Measurements from ENCODE around the gene CFAP141.

Gene CFAP141

GRCh38 chr1:154207262-154207661, 1.1 kb upstream of the CFAP141 start:
- no peak for DNase-seq

- peak; percentile 57 for DNase-seq
These were observed 355 bp downstream of the CFAP141 start for GRCh38 chr1:154205778-154206177.

GRCh38 chr1:154199563-154199879, 6.6 kb downstream of the CFAP141 start:
- DNase-seq, result no peak

DNA sequence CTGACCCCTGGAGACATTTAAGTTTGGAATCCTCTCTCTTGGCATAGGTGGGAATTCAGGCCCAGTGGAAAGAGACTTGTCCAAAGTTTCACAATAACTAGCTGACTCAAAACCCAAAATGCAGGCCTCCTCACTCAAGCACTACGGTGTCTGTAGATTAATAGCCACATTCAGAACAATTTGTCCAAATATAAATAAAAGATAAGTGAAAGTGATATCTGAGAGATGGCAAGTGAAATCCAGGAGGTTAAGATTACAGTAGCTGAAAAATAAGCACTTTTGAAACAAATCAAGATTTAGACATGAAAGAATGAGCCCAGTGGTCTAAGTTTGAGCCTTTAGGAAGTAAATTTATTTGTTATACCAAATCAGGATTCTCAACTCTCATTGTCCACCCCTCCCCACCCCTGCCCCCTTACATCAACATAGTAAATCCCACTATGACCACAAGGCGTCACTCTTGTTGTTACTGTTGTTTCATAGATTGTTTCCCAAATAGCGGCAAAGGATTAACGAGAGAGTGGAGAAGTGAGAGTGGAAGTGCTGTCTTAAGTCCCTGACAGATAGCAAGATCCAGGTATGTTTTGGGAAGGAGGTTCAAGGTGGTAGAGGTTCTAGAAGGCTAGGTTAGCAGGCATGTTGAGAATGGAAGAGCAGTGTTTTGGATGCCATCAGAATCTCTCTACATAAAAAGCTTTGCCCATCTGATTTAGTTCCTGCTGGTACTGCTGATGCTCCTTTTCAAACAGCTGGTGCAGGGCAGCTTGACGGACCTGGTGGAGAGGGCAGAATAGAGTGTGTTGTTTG, 7.2 kb downstream of the CFAP141 start:
- peak; percentile 32 for DNase-seq

- DNase-seq, result no peak
These were observed 12.3 kb downstream of the CFAP141 start for GRCh38 chr1:154193821-154194220.

DNA sequence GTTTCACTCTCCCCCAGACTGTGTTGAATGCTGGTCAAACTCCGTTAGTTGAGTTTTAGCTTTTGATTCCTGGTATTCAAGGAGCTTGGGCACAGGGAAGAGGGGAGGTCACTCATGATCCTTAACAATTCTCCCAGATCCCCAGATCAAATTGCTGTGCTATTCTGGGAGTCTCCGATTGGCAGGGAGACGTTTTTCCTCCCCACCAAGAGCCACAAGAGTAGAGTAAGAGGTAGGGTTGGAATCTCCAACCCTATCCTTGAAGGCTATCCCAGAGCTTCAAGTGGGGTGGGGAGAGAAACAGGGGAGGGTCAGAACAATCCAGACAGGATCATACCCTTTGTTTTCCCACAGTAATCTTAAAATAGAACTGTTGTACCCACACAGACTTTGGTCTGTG, 13.7 kb downstream of the CFAP141 start:
- DNase-seq, result no peak

DNA sequence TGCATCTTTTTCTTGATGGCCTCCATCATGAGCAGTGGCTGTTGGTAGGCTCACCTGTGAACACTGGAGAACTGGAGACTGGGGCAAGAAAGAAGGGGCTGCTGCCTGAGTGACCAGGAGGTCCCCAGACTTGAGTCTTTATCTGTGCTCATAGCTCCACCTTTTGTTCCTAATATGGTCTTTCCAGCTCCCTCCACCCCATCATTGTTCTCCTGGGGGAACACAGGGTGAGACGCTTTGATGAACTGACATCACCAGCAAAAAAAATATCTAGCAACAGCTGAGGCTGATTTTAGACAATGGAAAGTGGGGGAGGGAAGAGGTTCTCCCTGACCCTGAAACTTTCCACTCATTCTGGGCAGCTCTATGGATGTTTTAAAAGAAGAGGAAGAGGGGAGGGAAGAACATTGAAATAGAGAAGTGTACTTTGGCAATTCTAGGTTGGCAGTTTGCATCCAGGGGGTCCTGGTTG, 14.1 kb downstream of the CFAP141 start, which contains the start of gene TPM3:
TPM3 (minus strand) TSS at position 111 of the 472 bp plus-strand sequence; CDS start at position 29, 82 bp downstream.
- no peak for DNase-seq

DNA sequence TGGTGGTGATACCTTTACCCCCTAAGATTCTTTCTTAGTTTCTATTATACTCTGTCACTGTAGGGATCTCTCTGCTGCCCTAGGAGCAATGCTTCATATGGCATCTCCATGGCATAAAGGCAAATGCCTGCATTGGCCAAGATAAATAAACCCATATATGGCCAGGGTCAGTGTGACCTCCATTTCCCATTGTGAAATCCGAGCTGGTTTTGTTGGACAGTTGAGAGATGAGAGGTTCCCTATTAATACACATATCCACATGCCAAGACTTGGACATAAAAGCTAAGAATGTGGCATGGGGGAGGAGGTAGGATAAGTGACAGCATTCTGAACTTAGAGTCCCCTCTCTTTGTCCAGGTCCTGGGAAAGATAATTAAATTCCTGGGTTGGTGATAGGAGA, 15.6 kb downstream of the CFAP141 start:
- no peak for DNase-seq

DNA sequence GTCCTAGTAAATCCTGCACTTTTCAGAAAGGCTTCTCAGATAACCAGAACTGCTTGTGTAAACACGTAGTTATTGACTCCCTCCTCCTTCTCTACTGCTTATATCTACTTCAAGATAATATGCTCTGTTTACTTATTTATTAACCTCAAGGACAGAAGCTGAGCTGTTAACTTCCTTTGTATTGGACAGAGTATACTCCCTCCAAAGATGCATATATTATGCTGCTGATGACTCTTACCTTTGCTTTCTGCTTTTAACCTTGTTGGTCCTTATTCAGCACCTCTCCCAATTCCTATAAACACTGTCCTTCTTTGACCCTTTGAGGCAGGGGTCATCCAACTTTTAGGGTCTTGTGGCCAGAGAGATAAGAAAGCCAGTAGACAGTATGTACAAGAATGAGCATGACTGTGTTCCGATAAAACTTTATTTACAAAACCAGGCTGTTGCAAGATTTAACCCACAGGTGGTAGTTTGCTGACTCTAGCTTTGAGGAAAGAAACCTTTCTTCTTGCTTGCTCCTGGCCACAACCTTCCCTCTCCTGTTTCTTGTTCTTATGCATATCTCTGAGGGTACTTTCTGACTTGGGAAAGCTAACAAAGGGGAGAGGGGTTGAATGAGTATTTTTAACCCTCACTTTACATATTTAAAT, 19.2 kb downstream of the CFAP141 start:
- DNase-seq, result no peak

GRCh38 chr1:154186177-154186576, 20.0 kb downstream of the CFAP141 start:
- DNase-seq, result peak; percentile 84

- peak; percentile 97 for DNase-seq
These were observed 22.9 kb downstream of the CFAP141 start for GRCh38 chr1:154183046-154183915.

DNA sequence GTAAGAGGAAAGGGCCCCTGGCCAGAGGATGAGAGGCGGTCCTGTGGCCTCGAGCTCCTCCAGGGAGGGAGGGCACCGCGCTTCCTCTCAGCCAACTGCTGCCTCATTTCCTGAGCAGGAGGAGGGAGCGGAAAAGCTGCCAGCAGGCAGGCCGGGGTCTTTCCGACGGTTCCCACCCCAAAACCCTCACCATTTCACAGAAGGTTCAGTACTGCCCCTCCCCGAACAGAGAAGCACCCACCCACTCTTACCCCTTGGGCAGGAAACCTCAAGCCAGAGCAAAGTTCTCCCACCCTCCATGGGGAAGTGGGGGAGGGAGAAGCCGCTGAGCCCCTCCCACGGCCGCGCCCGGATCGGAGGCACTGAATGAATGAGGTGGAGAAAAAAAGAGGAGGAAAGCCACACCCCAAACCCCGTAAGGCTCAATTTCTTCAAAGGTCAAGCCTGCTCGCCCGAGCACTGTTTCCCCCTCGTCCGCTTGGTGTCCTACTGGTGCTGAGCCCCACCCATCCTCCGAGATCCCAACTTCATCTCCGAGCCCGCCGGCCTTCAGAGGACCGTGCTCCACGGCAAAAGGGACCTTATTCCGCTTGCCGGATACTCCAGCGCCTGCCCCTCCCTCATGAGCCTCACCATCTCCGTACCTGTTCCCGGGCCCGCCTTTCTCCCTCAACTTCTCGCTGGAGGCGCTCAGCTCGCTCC, 23.6 kb downstream of the CFAP141 start:
- peak; percentile 88 for DNase-seq

DNA sequence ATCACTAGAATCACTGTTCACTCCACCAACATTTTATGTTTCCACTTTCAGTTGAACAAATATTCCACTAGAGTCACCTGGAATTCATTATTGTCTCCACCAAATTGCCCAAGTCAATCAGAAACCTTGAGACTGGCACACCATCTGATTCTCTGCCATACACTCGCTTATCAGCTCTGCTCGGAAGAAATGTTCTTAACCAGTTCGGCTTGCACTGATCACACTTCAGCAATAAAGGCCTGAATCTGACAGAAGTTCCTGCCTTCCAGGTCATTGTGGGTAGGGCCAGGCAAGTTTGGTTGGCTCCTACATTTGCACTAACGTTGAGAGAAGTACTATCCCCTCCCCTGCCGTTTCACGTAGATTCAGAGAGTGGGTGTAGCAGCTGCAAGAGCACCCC, 24.2 kb downstream of the CFAP141 start:
- no peak for DNase-seq

DNA sequence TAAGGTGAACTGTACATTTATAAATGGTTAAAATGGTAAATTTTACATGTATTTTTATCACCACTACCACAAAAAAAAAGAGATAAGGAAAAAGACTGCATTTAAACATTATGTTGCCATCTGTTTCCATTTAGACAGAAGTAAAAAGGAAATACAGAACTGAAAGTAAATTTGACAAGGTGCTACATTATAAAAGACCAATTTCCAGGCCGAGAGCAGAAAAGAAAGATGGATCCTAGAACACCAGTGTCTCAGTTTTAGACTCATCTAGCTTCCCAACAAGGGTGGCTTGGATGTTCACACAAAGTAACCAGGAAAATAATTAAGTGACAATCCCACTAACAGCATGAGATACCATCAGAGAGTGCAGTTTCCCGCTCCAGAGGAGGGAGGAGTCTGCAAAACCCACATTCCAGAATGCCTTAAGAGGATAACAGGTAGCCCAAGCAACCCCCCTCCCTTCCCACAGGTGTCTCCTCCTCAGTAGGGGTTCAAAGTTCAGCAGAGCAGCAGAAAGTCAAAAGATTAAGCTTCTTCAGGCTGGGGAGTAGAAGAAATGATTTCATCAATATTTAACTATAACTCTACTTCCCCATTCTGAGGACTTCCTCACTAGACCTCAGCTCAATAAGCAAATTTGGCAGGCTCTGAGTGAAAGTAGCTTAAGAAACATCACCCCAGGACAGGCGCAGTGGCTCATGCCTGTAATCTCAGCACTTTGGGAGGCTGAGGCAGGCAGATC, 26.0 kb downstream of the CFAP141 start:
- DNase-seq, result no peak

DNA sequence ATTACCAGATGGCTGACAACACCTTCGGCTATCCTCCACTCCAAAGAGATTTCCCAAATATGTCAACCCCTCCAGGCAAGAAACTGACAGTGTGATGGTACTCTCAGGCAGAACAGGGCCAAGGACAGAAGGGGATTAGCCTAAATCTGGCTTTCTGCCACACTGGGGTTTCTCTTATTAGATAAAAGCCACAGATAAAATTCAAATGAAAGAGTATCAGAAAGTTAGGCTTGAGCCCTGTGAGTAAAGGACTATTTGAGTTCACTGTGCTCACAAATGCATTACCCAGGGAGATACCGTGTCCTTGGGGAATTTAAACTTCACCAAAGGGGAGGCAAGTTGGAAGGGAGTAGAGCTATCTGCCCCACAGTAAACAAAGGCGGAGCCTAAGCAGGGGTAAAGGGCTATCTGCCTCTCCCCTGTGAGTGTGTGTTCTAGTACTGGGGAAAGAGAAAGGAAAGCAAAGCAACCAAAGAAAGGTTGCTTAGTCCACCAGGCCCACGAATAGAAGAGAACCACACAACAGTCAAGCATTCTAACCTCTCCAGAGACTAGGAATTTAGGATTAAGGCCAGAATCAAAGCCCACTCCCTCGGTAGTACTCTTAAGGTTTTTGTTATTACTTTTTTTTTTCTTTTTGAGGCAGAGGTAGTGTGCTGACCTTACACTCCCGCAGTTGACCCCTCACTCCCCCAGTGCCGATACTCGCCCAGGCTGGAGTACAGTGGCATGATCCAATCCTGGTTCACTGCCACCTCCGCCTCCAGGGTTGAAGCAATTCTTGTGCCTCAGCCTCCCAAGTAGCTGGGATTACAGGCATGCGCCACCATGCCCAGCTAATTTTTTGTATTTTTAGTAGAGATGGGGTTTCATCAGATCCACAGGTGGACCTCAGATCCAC, 27.0 kb downstream of the CFAP141 start:
- DNase-seq, result no peak

DNA sequence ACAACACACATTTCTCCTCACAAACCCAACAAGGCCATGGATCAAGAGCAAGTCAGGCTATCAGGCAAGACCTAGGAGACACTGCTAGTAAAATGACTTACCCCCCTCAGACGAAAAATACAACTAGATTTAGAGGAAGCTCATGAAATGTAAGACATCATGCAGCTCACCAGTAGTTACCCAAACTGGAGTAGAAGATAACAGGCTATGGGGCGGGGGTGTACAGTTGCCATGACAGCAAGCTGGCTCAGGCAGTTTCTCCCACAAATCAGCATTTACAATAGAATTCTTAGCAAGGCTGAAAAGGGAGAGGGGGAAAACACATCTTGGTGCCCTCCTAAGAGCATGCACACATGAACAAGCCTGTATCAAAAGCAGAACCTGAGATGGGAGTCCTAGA, 28.1 kb downstream of the CFAP141 start:
- DNase-seq, result peak; percentile 18

DNA sequence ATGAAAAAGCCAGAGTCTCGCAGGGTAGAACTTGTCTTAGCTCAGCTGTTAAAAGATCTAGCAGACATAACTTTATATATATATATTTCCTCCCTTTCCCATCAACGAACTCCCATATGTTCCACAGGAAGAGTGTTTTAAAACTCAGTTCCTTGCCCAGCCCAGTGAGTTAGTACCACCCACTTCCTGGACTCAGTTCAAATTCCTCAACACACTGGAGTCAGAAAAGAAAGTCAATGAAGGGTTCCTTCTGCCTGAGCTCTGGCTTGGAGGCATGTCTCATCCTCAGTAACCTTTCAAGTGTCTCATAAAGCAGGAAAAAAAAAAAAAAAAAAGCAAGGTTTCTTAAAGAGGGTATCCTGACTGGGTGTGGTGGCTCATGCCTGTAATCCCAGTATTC, 29.8 kb downstream of the CFAP141 start:
- no peak for DNase-seq

GRCh38 chr1:154174654-154175053, 31.5 kb downstream of the CFAP141 start:
- DNase-seq, result no peak

- no peak for DNase-seq
These were observed 34.3 kb downstream of the CFAP141 start for GRCh38 chr1:154171880-154172279.

DNA sequence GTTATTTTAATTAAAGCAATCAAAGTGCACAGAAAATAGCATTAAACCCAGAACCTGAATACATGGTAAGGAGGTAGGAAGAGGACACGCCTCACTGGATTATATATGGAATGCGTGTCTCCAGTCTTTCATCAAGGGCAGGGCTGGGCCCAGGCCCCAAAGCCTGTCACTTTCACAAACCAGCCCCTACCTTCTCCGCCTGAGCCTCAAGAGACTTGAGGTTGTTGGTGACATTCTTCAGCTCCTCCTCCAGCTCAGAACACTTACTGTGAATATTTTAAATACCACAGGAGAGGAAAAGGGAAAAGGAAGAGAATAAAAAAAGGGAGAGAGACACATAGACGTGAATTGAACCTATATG, 34.9 kb downstream of the CFAP141 start:
- DNase-seq, result no peak

All from activated CD4-positive, alpha-beta T cell treated with anti-CD3 and anti-CD28 coated beads for 48 hours (primary cell).